Epidermal melanocyte (primary cell): ENCODE data around the gene MUC5AC.
"Not testable (repeated sequence)": the region's sequence is repeated elsewhere in the genome, so short reads cannot be mapped to it uniquely, and the experiment has no call there.

Source experiments
- DNase-seq: peaks from one replicate; pipeline ENCODE4 v3.0.0; 2011; ENCODE audit warnings: low spot score; ENCODE audit not compliant: insufficient read length

Gene MUC5AC

GRCh38 chr11:1207401-1208143 lies 49.8 kb downstream of the MUC5AC start:
- DNase-seq: no peak

DNA sequence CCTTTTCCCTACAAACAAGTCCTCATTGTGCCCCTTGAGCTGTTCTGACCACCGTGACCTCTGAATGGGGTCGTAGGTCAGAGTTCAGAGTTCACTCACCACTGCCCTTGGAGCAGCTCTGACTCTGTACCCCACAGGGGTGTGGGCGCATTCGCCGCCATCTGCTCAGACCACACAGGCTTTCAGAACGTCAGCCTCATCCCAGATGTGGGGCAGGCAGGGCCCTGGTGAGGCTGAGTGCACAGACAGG lies 50.3 kb downstream of the MUC5AC start:
- DNase-seq: no peak

DNA sequence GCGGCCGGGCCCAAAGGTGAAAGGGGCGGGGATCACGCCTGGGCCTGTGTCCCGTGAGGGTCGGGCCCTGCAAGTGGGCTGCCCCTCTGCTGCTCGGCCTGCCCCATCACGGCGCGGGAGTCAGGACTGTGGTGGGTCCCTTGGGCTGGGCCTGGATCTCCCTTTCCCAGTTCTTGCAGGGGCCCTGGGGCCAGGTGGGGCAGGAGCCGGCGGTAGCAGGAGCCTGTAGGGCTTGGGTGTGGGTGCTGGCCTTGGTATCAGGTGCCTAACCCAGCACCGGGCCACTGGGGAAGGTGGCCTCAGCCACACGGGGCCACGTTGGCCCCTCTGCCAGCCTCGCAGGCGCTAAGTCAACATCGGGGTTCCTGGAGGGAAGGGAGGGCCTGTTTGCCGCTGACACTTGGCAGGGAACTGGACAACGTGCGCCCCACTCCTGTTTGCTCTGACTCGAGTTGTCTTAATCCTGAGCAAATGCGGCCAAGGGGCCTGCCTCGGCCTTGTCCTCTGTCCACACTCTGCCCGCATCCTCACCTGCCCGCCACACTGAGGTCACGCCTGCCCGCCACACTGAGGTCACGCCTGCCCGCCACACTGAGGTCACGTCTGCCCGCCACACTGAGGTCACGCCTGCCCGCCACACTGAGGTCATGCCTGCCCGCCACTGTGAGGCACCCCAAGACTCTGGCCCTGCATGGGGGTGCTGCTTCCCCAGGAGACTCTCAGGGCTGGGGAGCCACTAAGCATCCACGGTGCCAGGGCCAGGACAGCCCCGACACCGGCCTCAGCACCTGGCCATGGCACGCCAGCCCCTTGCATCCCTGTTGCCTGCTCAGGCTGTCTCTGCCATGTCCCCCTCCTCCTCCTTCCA lies 50.9 kb downstream of the MUC5AC start:
- no peak for DNase-seq

GRCh38 chr11:1209371-1210057 lies 51.8 kb downstream of the MUC5AC start:
- no peak for DNase-seq

DNA sequence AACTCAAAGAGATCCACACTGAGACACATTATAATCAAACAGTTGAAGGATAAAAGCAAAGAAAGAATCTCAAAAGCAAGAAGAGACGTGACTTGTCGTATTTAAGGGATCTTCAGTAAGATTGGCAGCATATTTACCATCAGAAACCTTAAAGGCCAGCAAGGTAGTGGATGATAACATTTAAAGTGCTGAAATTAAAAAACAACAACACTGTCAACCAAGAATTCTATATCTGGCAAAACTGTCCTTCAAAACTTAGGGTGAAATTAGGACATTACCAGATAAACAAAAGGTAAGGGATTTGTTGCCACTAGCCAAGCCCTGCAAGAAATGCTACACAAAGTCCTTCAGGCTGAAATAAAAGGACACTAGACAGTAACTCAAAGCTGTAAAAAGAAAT lies 54.1 kb downstream of the MUC5AC start:
- no peak for DNase-seq

GRCh38 chr11:1215826-1216225 lies 58.1 kb downstream of the MUC5AC start:
- not testable (repeated sequence) for DNase-seq

DNA sequence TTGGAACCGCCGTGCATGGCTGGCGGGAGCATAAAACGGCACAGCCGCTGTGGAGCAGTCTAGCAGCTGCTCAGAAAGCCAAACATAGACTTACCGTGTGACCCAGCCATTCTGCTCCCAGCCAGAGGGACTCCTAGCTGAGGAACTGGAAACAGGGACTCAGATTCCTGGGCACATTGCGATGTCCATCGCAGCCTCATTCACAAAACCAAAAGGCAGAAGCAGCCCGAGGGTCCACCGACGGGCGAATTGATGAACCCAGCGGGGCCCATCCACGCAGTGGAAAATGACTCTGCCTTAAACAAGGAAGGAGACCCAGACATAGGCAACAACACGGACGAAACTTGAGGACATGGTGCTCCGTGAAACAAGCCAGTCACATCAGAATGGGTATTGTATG lies 59.4 kb downstream of the MUC5AC start:
- DNase-seq: no peak

- DNase-seq: no peak
Observed at GRCh38 chr11:1218256-1218787, 60.6 kb downstream of the MUC5AC start.

DNA sequence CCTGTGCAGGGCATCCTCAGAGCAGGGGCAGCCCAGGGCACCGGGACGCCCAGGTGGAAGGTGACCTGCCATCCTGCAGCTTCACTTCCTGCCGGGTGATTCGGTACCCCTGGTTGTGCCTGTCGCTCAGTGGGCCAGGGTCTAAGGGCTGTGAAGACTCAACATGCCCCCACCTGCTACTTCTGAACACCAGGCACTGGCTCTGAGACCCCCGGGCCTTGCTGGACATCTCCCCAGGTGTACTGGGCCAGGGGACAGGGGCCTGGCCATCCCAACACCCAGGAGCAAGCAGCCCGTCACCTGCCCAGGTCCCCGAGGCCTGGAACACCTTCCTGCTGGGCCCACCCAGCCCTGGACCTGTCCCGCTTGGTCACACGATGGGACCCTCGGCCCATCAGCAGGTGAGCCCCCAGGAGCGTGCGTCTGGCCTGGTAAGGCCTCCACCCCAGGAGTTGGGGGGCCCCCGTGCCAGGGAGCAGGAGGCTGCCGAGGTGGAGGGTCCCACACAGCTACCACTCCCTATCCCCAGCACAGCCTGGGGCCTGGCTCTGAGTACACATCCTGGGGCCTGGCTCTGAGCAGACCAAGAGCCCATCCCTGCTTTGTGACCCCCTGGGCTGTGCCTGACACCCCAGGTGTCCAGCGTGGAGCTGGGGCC lies 61.2 kb downstream of the MUC5AC start:
- no peak for DNase-seq

DNA sequence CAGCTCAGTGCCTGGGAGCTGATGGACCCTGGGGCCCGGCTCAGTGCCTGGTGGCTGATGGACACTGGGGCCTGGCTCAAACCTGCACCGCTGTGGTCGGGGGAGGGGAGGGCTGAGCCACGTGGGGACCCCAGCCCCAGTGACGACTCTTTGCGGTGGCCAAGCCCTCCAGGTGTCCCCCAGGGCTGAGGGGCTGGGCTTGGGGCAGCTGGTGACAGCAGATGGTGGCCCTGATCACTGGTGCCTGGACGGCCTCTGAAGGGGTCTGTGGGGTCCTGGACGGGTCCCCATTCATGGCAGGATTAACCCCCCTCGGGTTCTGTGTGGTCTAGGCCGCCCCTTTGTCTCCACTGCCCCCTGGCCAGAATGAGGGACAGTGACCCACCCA lies 61.7 kb downstream of the MUC5AC start:
- DNase-seq: no peak

DNA sequence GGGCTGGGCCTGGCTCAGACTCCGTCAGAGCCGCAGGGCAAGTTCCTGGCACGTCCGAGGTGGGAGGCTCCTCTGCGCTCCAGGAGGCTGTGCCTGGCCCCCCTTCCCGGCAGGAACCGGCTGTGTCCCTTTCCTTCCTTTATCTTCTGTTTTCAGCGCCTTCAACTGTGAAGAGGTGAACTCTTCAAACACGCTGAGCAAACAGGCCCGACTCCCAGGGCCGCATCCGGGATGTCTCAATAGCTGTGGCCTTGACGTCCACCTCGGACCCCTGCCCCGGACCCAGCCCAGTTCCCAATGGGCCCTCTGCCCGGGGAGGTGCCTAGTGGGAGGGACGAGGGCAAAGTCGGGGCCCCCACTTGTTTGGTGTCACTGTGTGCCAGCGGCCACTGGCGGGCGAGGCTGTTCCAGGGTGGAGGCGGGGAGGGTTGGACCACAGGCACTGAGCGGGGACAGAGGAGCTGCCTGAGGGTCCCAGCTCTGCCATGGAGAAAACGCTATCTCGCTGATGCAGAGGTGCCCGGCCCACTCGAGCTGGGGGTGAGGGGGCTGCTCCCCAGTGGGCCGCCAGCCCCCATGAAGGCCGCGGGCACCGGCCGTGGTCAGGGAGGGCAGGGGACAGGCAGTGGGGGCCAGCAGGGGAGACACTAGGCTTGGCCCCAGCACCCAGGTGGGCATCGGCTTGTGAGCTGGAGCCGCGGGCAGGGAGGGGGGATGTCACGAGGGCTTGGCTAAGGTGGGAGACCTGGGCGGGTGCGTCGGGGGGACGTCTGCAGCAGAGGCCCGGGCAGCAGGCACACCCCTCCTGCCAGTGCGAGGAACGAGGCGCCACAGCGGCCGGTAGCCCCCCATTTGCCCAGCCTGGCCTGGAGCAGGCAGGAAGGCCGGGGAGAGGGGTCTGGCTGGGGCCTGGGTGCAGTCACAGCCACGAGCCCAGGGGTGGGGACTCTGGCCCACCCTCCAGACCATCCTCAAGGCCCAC lies 62.4 kb downstream of the MUC5AC start:
- DNase-seq: no peak

DNA sequence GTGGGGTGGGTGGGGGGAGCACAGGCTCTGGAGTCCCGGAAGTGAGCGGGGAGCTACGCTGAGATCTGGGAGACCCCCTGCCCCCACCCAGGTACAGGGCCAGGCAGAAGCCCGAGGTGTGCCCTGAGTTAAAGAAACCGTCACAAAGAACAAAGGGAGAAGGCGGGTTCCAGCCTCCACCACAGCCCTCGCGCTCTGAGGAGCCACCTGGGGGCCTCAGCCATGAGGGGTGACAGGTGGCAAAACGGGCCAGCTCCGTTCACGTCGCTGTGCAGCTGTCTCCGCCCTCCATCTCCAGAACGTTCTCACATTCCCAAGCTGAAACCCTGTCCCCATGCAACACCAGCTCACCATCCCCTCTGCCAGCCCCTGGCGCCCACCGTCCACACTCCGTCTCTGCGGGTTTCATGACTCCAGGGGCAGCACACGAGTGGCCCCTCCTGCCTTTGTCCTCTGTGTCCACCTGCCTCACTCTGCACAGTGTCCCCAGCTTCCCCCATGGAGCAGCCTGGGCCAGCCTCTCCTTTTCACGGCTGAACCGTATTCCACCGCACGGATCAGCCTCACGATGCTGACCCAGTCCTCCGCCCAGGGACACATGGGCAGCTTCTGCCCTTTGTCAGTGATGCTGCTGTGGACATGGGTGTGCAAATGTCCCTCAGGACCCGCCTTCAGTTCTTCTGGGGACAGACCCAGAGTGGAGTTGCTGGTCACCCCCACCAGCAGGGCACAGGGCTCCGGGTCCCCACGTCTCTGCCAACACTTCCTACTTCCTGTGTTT lies 63.4 kb downstream of the MUC5AC start:
- no peak for DNase-seq

GRCh38 chr11:1221848-1222311 lies 64.1 kb downstream of the MUC5AC start:
- no peak for DNase-seq

GRCh38 chr11:1222491-1223345 lies 65.0 kb downstream of the MUC5AC start, which contains the start of gene MUC5B:
Gene MUC5B (plus strand): TSS chr11:1223066. CDS start chr11:1223124, 58 bp downstream.
- DNase-seq: no peak

GRCh38 chr11:1223346-1224110 lies 65.8 kb downstream of the MUC5AC start:
- no peak for DNase-seq

DNA sequence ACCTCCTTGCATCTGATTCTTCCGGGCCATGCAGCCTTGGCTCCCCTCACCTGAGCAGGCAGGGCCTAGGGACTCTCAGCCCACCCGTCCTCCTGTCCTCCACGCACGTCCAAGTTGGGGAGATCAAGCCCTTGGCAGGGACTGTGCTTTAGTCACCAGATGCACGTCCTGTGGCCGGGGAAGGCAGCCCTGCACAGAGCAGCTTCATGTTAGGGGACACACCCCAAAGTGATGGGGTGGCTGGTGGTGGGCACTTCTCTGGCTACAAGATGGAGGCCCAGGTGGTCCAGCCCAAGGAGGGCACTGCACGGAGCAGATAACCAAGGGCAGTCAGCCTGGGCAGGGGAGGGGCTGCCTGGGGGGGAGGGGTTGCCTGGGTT lies 66.3 kb downstream of the MUC5AC start:
- DNase-seq: no peak

DNA sequence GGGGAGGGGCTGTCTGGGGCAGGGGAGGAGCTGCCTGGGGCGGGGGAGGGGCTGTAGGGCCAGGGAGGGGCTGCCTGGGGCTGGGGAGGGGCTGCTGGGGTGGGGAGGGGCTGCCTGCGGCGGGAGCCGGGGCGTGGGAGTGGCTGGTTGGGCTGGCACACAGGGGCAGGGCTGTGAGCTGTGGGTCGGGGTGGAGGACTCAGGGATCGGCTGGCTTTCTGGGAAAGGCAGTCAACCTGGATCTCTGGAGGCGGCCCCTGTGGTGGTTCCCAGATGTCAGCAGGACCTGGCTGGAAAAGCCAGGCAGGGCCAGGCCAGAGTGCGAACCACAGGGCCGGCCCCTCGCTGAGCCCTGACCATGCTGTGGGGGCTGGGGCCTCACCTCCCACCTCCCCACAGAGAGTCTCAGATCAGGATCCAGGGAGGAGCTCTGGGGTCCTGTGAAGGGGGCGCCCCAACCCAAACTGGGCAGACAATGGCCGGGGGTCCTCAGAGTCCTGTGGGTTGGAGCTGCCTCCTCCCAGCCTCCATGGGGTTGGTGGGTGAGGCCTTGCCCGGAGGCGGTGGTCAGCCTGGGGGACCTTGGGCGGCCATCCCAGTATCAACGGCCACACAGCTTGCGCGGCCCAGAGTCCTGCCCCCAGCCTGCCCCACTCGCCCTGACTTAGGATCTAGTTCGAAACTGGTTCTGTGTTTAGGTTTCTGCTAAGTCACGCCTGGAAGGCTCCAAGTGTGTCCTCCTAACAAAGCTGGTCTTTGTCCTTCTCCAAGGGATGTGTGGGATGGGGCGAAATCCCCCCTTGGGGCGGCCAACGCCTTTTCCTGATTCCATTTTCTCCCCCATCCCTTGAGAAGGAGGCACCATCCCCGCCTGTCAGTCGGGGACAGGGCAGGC lies 67.0 kb downstream of the MUC5AC start:
- peak; percentile 91 for DNase-seq
